Trophoblast cell (in vitro differentiated cells and primary cell): ENCODE data around the gene ATXN7.
A peak's percentile ranks its signal among the peaks of the same experiment; 100 is the strongest.

Source experiments
- DNase-seq, 2 donors: peaks; one replicate each; pipeline ENCODE4 v3.0.0-alpha.2; 2016
- H2AFZ ChIP-seq: 2 replicates; pipeline ENCODE4 v1.6.1; 2013; ENCODE audit warnings: low read length, moderate library complexity, mild to moderate bottlenecking; ENCODE audit not compliant: insufficient read depth, poor library complexity
- H2AK5ac ChIP-seq: 2 replicates; pipeline ENCODE4 v1.6.1; 2013; ENCODE audit warnings: mild to moderate bottlenecking, low read length
- H2BK120ac ChIP-seq: 2 replicates; pipeline ENCODE4 v1.6.1; 2013; ENCODE audit warnings: low read length, mild to moderate bottlenecking, moderate library complexity; ENCODE audit not compliant: insufficient read depth, poor library complexity
- H2BK12ac ChIP-seq: 2 replicates; pipeline ENCODE4 v1.6.1; 2013; ENCODE audit warnings: mild to moderate bottlenecking, low read length, moderate library complexity
- H2BK5ac ChIP-seq: 2 replicates; pipeline ENCODE4 v1.6.1; 2013; ENCODE audit warnings: low read length, low read depth, moderate library complexity, mild to moderate bottlenecking; ENCODE audit not compliant: poor library complexity
- H3K14ac ChIP-seq: 2 replicates; pipeline ENCODE4 v1.6.1; 2013; ENCODE audit warnings: mild to moderate bottlenecking, low read length
- H3K18ac ChIP-seq: 2 replicates; pipeline ENCODE4 v1.6.1; 2013; ENCODE audit warnings: mild to moderate bottlenecking, low read length
- H3K23ac ChIP-seq: 2 replicates; pipeline ENCODE4 v1.6.1; 2013; ENCODE audit warnings: low read length
- H3K27ac ChIP-seq: 2 replicates; pipeline ENCODE4 v1.5.1; 2013; ENCODE audit warnings: low read depth, mild to moderate bottlenecking, inconsistent platforms, low read length, moderate library complexity
- H3K27me3 ChIP-seq: 2 replicates; pipeline ENCODE4 v1.6.1; 2013; ENCODE audit warnings: inconsistent platforms, mild to moderate bottlenecking, low read length, moderate library complexity; ENCODE audit not compliant: insufficient read depth
- H3K36me3 ChIP-seq, 2 experiments: 1 replicate in 1 of 2; 2 replicates in 1 of 2; pipeline ENCODE4 v1.6.1; 2013; ENCODE audit warnings: low read length in 2 of 2, mild to moderate bottlenecking in 2 of 2, moderate library complexity in 1 of 2; ENCODE audit not compliant: insufficient read depth in 2 of 2, control insufficient read depth in 1 of 2
- H3K4ac ChIP-seq: 2 replicates; pipeline ENCODE4 v1.6.1; 2013; ENCODE audit warnings: low read depth, mild to moderate bottlenecking, low read length, moderate library complexity
- H3K4me1 ChIP-seq, 2 experiments: 1 replicate in 1 of 2; 2 replicates in 1 of 2; pipeline ENCODE4 v1.6.1; 2013; ENCODE audit warnings: low read length in 2 of 2, mild to moderate bottlenecking in 2 of 2, moderate library complexity in 1 of 2; ENCODE audit not compliant: insufficient read depth in 2 of 2, control insufficient read depth in 1 of 2
- H3K4me2 ChIP-seq: 2 replicates; pipeline ENCODE4 v1.6.1; 2013; ENCODE audit warnings: inconsistent platforms, mild to moderate bottlenecking, low read length, moderate library complexity
- H3K4me3 ChIP-seq: 2 replicates; pipeline ENCODE4 v1.5.1; 2013; ENCODE audit warnings: mild to moderate bottlenecking, low read depth, low read length, inconsistent platforms
- H3K79me1 ChIP-seq: one replicate; pipeline ENCODE4 v1.6.1; 2013; ENCODE audit warnings: low read length
- H3K79me2 ChIP-seq: 2 replicates; pipeline ENCODE4 v1.6.1; 2013; ENCODE audit warnings: low read length, mild to moderate bottlenecking; ENCODE audit not compliant: control insufficient read depth, insufficient read depth, poor library complexity
- H3K9ac ChIP-seq: 2 replicates; pipeline ENCODE4 v1.6.1; 2013; ENCODE audit warnings: mild to moderate bottlenecking, low read length
- H3K9me3 ChIP-seq: 2 replicates; pipeline ENCODE4 v1.6.1; 2013; ENCODE audit warnings: low read depth, mild to moderate bottlenecking, control low read depth, inconsistent platforms, low read length; ENCODE audit not compliant: insufficient read depth
- H4K12ac ChIP-seq: 2 replicates; pipeline ENCODE4 v1.6.1; 2013; ENCODE audit warnings: low read depth, mild to moderate bottlenecking, low read length, moderate library complexity
- H4K8ac ChIP-seq: 2 replicates; pipeline ENCODE4 v1.6.1; 2013; ENCODE audit warnings: low read depth, mild to moderate bottlenecking, low read length, moderate library complexity
- H4K91ac ChIP-seq: one replicate; pipeline ENCODE4 v1.6.1; 2013; ENCODE audit warnings: low read depth, mild to moderate bottlenecking, low read length, moderate library complexity
- WGBS: extraction: QIAGEN DNeasy Blood & Tissue Kit; methylation state at CpG from one replicate; pipeline ENCODE4 v1.1.7; 2013; ENCODE audit warnings: missing lambda C conversion rate; ENCODE audit not compliant: insufficient read length, insufficient coverage; ENCODE audit errors: extremely low coverage; 5-methylcytosine and 5-hydroxymethylcytosine counted together

ATXN7 gene

DNA sequence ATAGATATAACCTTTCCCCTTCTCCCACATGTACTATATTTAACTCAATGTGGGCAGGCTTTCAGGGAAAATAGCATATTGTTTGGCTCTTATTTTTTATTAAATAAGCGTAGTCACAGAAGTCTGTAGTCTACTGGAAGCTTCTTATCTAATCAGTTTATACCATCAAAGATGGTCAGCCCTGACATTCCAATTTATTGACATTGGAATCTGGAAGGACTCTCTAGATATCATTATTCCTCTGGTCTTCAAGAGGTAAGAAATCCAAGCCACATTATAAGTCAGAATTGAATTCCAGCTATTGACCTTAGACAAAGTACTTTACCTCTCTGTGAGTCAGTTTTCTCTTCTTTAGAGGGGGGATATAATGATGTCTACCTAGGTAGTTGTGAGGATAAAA lies 87.0 kb downstream of the ATXN7 start:
- Histone ChIP-seq H3K27ac (no peak overlapping the region), H3K36me3 (peaks cover 4 to 11% of the 10 kb centered on the region in 2 experiments), H3K9ac (no peak overlapping the region), H3K79me2 (peaks cover under 1% of the 10 kb centered on the region), H3K9me3 (no peaks in the 10 kb centered on the region), H4K12ac (no peak overlapping the region), H4K91ac (no peak overlapping the region), H3K79me1 (peaks cover 2% of the 10 kb centered on the region), H2AK5ac (no peak overlapping the region), H3K4me2 (no peak overlapping the region), H4K8ac (no peak overlapping the region), H3K23ac (no peak overlapping the region), H2AFZ (no peak overlapping the region), H3K4me1 (peaks cover 3 to 10% of the 10 kb centered on the region in 2 experiments), H3K18ac (no peak overlapping the region), H3K27me3 (no peaks in the 10 kb centered on the region), H2BK12ac (no peak overlapping the region), H3K4ac (no peak overlapping the region), H3K4me3 (no peak overlapping the region), H3K14ac (no peak overlapping the region), H2BK5ac (no peak overlapping the region), H2BK120ac (no peak overlapping the region)
- WGBS: no CpG with 5 or more reads among the region's 1 CpG
- peak in 1 of 2 donors; percentile 70 for DNase-seq

DNA sequence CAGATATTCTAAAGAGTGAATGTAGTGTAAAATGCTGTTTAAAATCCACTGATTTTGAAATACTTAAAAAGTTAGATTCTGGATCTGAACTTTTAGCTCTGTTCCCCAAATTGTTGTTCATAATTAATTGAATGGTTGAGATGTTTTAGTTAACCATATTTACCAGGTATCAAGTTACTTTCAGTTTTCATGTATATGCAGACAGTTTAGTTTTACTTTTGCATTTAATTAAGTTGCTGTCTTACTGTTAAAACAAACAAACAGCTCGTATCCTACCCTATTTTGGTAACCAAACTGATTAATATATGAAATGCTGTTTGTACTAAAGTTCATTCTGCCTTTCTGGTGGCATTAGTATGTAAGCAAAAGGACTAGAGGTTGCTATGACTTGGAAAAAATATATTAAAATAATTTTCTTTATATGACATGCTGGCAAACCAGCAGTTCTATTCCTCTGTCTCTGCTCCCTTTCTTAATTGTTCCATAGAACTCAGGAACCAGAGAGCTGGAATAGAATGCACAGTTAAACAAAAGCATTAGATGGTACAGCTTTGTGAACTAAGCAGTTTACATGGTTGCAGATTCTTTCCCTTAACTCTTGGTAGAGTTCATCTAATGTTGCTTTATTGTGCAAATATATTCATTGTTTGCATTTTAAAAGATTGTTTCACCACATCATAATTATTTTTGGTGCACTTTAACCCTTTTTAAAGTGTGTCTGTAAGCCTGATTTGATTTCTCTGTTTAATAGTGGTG lies 88.0 kb downstream of the ATXN7 start:
- H2AFZ ChIP-seq: no peak overlapping the region
- peaks cover 4 to 10% of the 10 kb centered on the region in 2 experiments for H3K36me3 ChIP-seq
- H3K4me2 ChIP-seq: no peak overlapping the region
- H2BK12ac ChIP-seq: no peak overlapping the region
- H3K79me1 ChIP-seq: peaks cover 2% of the 10 kb centered on the region
- H3K9me3 ChIP-seq: no peaks in the 10 kb centered on the region
- no peak for DNase-seq
- no peak overlapping the region for H3K4me3 ChIP-seq
- H2AK5ac ChIP-seq: no peak overlapping the region
- H3K18ac ChIP-seq: no peak overlapping the region
- H4K8ac ChIP-seq: no peak overlapping the region
- no peak overlapping the region for H3K9ac ChIP-seq
- no peak overlapping the region for H4K91ac ChIP-seq
- WGBS: no CpG with 5 or more reads among the region's 1 CpG
- H2BK120ac ChIP-seq: no peak overlapping the region
- H3K27ac ChIP-seq: no peak overlapping the region
- H4K12ac ChIP-seq: no peak overlapping the region
- H3K79me2 ChIP-seq: no peaks in the 10 kb centered on the region
- H3K23ac ChIP-seq: no peak overlapping the region
- no peak overlapping the region for H2BK5ac ChIP-seq
- peaks cover 3 to 8% of the 10 kb centered on the region in 2 experiments for H3K4me1 ChIP-seq
- H3K14ac ChIP-seq: no peak overlapping the region
- H3K4ac ChIP-seq: no peak overlapping the region
- H3K27me3 ChIP-seq: no peaks in the 10 kb centered on the region

DNA sequence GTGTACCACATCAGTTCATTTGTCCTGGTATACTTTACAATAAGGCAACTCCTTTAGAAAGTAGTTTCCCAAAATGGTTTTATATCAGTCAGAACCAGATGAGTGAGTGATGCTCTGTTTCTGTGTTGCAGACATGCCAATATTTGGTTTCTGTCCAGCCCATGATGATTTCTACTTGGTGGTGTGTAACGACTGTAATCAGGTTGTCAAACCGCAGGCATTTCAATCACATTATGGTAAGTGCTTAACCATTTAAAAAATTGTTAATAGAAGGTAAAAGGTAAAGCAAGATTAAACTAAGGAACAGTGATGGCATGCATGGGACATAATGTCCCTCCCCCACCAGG lies 88.6 kb downstream of the ATXN7 start:
- H3K4me3 ChIP-seq: no peak overlapping the region
- H3K79me2 ChIP-seq: no peaks in the 10 kb centered on the region
- H4K12ac ChIP-seq: no peak overlapping the region
- no peak overlapping the region for H3K9ac ChIP-seq
- no peak overlapping the region for H3K27ac ChIP-seq
- no peak overlapping the region for H3K4ac ChIP-seq
- WGBS: no CpG with 5 or more reads among the region's 2 CpGs
- no peak overlapping the region for H2AFZ ChIP-seq
- H3K23ac ChIP-seq: no peak overlapping the region
- H2BK5ac ChIP-seq: no peak overlapping the region
- H3K18ac ChIP-seq: no peak overlapping the region
- H2BK12ac ChIP-seq: no peak overlapping the region
- H2BK120ac ChIP-seq: no peak overlapping the region
- no peak for DNase-seq
- no peak overlapping the region for H2AK5ac ChIP-seq
- H3K4me1 ChIP-seq: peaks cover 3 to 8% of the 10 kb centered on the region in 2 experiments
- no peaks in the 10 kb centered on the region for H3K9me3 ChIP-seq
- no peak overlapping the region for H3K4me2 ChIP-seq
- peaks cover 2% of the 10 kb centered on the region for H3K79me1 ChIP-seq
- no peaks in the 10 kb centered on the region for H3K27me3 ChIP-seq
- H4K91ac ChIP-seq: no peak overlapping the region
- H3K36me3 ChIP-seq: peaks cover 4 to 10% of the 10 kb centered on the region in 2 experiments
- no peak overlapping the region for H3K14ac ChIP-seq
- no peak overlapping the region for H4K8ac ChIP-seq

DNA sequence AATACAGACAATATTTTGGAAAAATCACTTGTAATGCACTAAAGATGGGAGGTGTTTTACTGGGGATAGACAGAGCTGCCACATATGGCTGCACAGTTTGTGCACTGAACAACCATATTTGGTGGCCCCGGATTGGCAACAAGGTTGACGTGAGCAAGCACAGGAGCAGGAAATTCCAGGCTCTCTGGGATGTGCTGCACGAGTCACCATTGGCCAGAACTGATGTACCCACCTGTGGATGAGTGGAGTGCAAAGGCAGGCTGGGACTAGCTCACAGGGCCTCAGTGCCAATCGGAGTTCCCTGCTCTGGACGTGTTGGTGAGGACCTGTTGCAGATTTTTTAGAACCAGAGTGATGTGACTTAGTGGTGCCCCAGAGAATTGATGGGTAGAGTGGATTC lies 90.5 kb downstream of the ATXN7 start:
- peaks cover 0 to 4% of the 10 kb centered on the region in 2 experiments for H3K4me1 ChIP-seq
- H3K18ac ChIP-seq: no peak overlapping the region
- no peak overlapping the region for H3K4ac ChIP-seq
- H2BK5ac ChIP-seq: no peak overlapping the region
- H2AK5ac ChIP-seq: no peak overlapping the region
- H3K14ac ChIP-seq: no peak overlapping the region
- no peak overlapping the region for H4K8ac ChIP-seq
- no peak overlapping the region for H3K23ac ChIP-seq
- no peak overlapping the region for H2BK12ac ChIP-seq
- no peak overlapping the region for H2AFZ ChIP-seq
- H3K79me2 ChIP-seq: no peaks in the 10 kb centered on the region
- no peak overlapping the region for H3K27ac ChIP-seq
- no peak overlapping the region for H3K4me3 ChIP-seq
- H3K27me3 ChIP-seq: no peaks in the 10 kb centered on the region
- no peak overlapping the region for H3K4me2 ChIP-seq
- H3K9me3 ChIP-seq: no peaks in the 10 kb centered on the region
- H3K9ac ChIP-seq: no peak overlapping the region
- WGBS: no CpG with 5 or more reads among the region's 5 CpGs
- no peak overlapping the region for H4K12ac ChIP-seq
- no peak overlapping the region for H4K91ac ChIP-seq
- H3K79me1 ChIP-seq: peaks cover 2% of the 10 kb centered on the region
- no peak overlapping the region for H2BK120ac ChIP-seq
- no peak for DNase-seq
- peaks cover 4 to 10% of the 10 kb centered on the region in 2 experiments for H3K36me3 ChIP-seq
